Measurements from ENCODE around the gene KCNQ5.

Gene KCNQ5

GRCh38 chr6:72716916-72717315 is 95.1 kb downstream of the KCNQ5 start:
- Histone ChIP-seq H3K27ac (no peak overlapping the region), H3K36me3 (no peaks in the 10 kb centered on the region), H3K4me3 (no peak overlapping the region), H3K27me3 (no peaks in the 10 kb centered on the region), H3K9me3 (no peaks in the 10 kb centered on the region), H3K4me1 (no peaks in the 10 kb centered on the region)
- DNase-seq: no peak
- intact Hi-C loops (cut with DNase I; ENCODE audit: low total_unique reads): no loop called here
- no peak for TF ChIP-seq CTCF (IDR thresholded peaks at IDR 0.05)

- no peak overlapping the region for H3K4me3 ChIP-seq
- no peaks in the 10 kb centered on the region for H3K36me3 ChIP-seq
- no peak overlapping the region for H3K27ac ChIP-seq
- no peaks in the 10 kb centered on the region for H3K27me3 ChIP-seq
- DNase-seq: no peak
- intact Hi-C loops (cut with DNase I; ENCODE audit: low total_unique reads): no loop called here
- TF ChIP-seq CTCF (IDR thresholded peaks at IDR 0.05): no peak
- no peaks in the 10 kb centered on the region for H3K4me1 ChIP-seq
- H3K9me3 ChIP-seq: no peaks in the 10 kb centered on the region
These were observed 98.6 kb downstream of the KCNQ5 start for GRCh38 chr6:72720464-72720863.

- no peaks in the 10 kb centered on the region for H3K27me3 ChIP-seq
- no peaks in the 10 kb centered on the region for H3K4me1 ChIP-seq
- H3K9me3 ChIP-seq: no peaks in the 10 kb centered on the region
- intact Hi-C loops (cut with DNase I; ENCODE audit: low total_unique reads): no loop called here
- DNase-seq: no peak
- H3K27ac ChIP-seq: no peak overlapping the region
- H3K4me3 ChIP-seq: no peak overlapping the region
- no peak for TF ChIP-seq CTCF (IDR thresholded peaks at IDR 0.05)
- no peaks in the 10 kb centered on the region for H3K36me3 ChIP-seq
These were observed 99.5 kb downstream of the KCNQ5 start for GRCh38 chr6:72721346-72721745.

- no peaks in the 10 kb centered on the region for H3K36me3 ChIP-seq
- H3K4me3 ChIP-seq: no peak overlapping the region
- no peaks in the 10 kb centered on the region for H3K27me3 ChIP-seq
- H3K27ac ChIP-seq: no peak overlapping the region
- no peak for TF ChIP-seq CTCF (IDR thresholded peaks at IDR 0.05)
- no peaks in the 10 kb centered on the region for H3K9me3 ChIP-seq
- intact Hi-C loops (cut with DNase I; ENCODE audit: low total_unique reads): no loop called here
- H3K4me1 ChIP-seq: no peaks in the 10 kb centered on the region
- no peak for DNase-seq
These were observed 102.7 kb downstream of the KCNQ5 start for GRCh38 chr6:72724545-72724944.

GRCh38 chr6:72728706-72729343 is 107.0 kb downstream of the KCNQ5 start:
- Histone ChIP-seq H3K9me3 (no peaks in the 10 kb centered on the region), H3K36me3 (no peaks in the 10 kb centered on the region), H3K4me3 (no peak overlapping the region), H3K27ac (no peak overlapping the region), H3K27me3 (no peaks in the 10 kb centered on the region), H3K4me1 (no peaks in the 10 kb centered on the region)
- no peak for TF ChIP-seq CTCF (IDR thresholded peaks at IDR 0.05)
- intact Hi-C loops (cut with DNase I; ENCODE audit: low total_unique reads): no loop called here
- no peak for DNase-seq

- DNase-seq: no peak
- H3K27me3 ChIP-seq: no peaks in the 10 kb centered on the region
- intact Hi-C loops (cut with DNase I; ENCODE audit: low total_unique reads): no loop called here
These were observed 111.2 kb downstream of the KCNQ5 start for GRCh38 chr6:72733045-72733444.

More at GRCh38 chr6:72733045-72733444, 111.2 kb downstream of the KCNQ5 start:
- TF ChIP-seq CTCF (IDR thresholded peaks at IDR 0.05): no peak
- no peaks in the 10 kb centered on the region for H3K9me3 ChIP-seq
- no peak overlapping the region for H3K4me3 ChIP-seq
- H3K27ac ChIP-seq: no peak overlapping the region
- H3K36me3 ChIP-seq: no peaks in the 10 kb centered on the region
- H3K4me1 ChIP-seq: no peaks in the 10 kb centered on the region
